Mucosa of stomach (tissue), 1 donor: Measurements from ENCODE around the gene ADORA2B.

ENCODE experiments used
- H3K27me3 ChIP-seq: one replicate; pipeline ENCODE4 v1.7.0; 2013; ENCODE audit warnings: mild to moderate bottlenecking, low read length; ENCODE audit not compliant: control insufficient read depth, insufficient read depth
- H3K36me3 ChIP-seq: one replicate; pipeline ENCODE4 v1.7.0; 2013; ENCODE audit warnings: low read length; ENCODE audit not compliant: control insufficient read depth, insufficient read depth
- H3K4me1 ChIP-seq: one replicate; pipeline ENCODE4 v1.7.0; 2013; ENCODE audit warnings: mild to moderate bottlenecking, low read length; ENCODE audit not compliant: control insufficient read depth, insufficient read depth
- H3K4me3 ChIP-seq: one replicate; pipeline ENCODE4 v1.7.0; 2013; ENCODE audit warnings: low read length
- H3K9ac ChIP-seq: one replicate; pipeline ENCODE4 v1.7.0; 2013; ENCODE audit warnings: mild to moderate bottlenecking, low read length, moderate library complexity
- H3K9me3 ChIP-seq: one replicate; pipeline ENCODE4 v1.7.0; 2013; ENCODE audit warnings: mild to moderate bottlenecking, low read length, moderate library complexity; ENCODE audit not compliant: control insufficient read depth
- donor health status: Pancreatic carcinoma.

Gene ADORA2B

GRCh38 chr17:15913826-15914225 is 31.1 kb upstream of the ADORA2B start:
- Histone ChIP-seq H3K9ac (no peak overlapping the region), H3K9me3 (no peaks in the 10 kb centered on the region), H3K4me1 (peaks cover 12% of the 10 kb centered on the region), H3K27me3 (peaks cover 15% of the 10 kb centered on the region), H3K36me3 (no peaks in the 10 kb centered on the region), H3K4me3 (no peak overlapping the region)

DNA sequence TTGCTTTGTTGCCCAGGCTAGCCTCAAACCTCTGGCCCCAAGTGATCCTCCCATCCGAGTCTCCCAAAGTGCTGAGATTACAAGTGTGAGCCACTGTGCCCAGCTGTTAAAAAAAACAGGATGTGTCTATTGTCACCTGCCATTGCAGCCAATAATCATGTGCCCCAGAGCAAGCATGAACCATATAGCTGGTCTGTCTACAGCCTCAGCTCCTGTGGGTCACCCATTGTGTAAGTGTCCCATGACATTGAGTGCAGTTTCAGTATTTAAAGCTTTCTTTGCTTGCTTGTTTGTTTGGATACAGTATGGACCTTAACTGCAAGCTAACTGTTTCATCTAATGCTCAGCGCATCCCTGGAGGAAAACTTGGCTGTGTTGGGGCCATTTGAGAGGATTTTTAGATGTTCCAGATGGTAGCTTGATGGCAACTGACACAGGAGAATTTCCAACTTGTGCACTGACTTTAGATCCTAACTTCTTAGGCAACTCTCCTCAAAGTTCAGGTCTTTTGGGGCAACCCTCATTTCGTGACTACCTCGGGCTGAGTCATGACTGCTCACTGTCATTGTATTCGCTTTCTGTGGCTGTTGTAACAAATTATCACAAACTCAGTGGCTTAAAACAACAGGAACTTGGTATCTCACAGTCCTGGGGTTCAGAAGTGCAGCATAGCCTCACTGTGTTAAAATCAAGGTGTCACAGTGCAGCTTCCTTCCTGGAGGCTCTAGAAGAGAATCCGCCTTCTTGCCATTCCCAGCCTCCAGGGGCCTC is 30.3 kb upstream of the ADORA2B start:
- peaks cover 17% of the 10 kb centered on the region for H3K4me1 ChIP-seq
- no peaks in the 10 kb centered on the region for H3K9me3 ChIP-seq
- no peak overlapping the region for H3K4me3 ChIP-seq
- H3K27me3 ChIP-seq, result peaks cover 15% of the 10 kb centered on the region
- no peaks in the 10 kb centered on the region for H3K36me3 ChIP-seq
- H3K9ac ChIP-seq, result no peak overlapping the region

GRCh38 chr17:15915961-15916360 is 29.0 kb upstream of the ADORA2B start:
- H3K9me3 ChIP-seq, result no peaks in the 10 kb centered on the region
- H3K36me3 ChIP-seq, result no peaks in the 10 kb centered on the region
- no peak overlapping the region for H3K4me3 ChIP-seq
- peaks cover 17% of the 10 kb centered on the region for H3K4me1 ChIP-seq
- no peak overlapping the region for H3K9ac ChIP-seq
- H3K27me3 ChIP-seq, result peaks cover 15% of the 10 kb centered on the region

DNA sequence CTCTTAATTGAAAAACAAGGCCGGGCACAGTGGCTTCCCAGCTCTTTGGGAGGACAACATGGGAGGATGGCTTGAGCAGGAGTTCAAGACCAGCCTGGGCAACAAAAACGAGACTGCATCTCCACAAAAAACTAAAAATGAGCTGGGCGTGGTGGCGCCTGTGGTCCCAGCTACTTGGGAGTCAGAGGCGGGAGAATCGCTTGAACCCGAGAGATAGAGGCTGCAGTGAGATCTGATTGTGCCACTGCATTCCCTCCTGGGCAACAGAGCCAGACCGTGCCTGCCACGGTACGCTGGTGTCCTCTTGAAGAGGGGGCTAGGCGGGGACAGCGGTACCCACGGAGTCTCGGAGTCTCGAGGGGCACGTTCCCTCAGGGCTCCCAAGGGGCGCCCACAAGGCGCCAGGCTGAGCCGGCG is 27.9 kb upstream of the ADORA2B start:
- peaks cover 17% of the 10 kb centered on the region for H3K4me1 ChIP-seq
- H3K27me3 ChIP-seq, result peaks cover 15% of the 10 kb centered on the region
- H3K9me3 ChIP-seq, result no peaks in the 10 kb centered on the region
- H3K9ac ChIP-seq, result no peak overlapping the region
- no peaks in the 10 kb centered on the region for H3K36me3 ChIP-seq
- no peak overlapping the region for H3K4me3 ChIP-seq

- peaks cover 15% of the 10 kb centered on the region for H3K27me3 ChIP-seq
- no peaks in the 10 kb centered on the region for H3K9me3 ChIP-seq
- no peak overlapping the region for H3K4me3 ChIP-seq
- no peaks in the 10 kb centered on the region for H3K36me3 ChIP-seq
- no peak overlapping the region for H3K9ac ChIP-seq
- H3K4me1 ChIP-seq, result peaks cover 17% of the 10 kb centered on the region
Observed at GRCh38 chr17:15917438-15918027, 27.4 kb upstream of the ADORA2B start.

- Histone ChIP-seq H3K4me1 (peaks cover 17% of the 10 kb centered on the region), H3K27me3 (peaks cover 15% of the 10 kb centered on the region), H3K36me3 (no peaks in the 10 kb centered on the region), H3K9me3 (no peaks in the 10 kb centered on the region), H3K4me3 (no peak overlapping the region), H3K9ac (no peak overlapping the region)
Observed at GRCh38 chr17:15918261-15918660, 26.7 kb upstream of the ADORA2B start.

DNA sequence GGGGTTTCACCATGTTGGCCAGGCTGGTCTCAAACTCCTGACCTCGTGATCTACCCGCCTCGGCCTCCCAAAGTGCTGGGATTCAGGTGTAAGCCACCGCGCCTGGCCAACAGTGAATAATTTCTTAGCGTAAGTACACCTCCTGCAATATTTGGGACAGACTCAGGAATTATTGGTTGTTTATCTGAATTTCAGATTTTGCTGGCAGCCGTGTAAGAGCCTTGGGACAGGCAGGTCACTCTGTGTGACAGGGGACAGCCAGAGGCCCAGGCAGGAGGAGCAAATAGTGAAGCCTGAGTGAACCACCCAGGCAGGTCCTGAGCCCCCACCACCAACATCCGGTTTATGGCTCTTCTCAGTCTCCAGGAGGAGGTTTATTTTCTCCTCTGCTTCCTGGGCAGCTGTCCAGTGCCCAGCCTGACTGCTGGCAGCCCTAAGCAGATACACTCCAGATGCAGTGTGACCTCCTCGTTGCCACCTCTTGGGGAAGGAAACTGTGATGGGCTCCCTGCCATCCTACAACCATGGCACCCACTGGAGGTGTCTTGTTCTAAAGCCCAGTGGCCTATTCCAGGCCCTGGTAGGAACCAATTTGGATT is 26.2 kb upstream of the ADORA2B start:
- no peak overlapping the region for H3K4me3 ChIP-seq
- H3K27me3 ChIP-seq, result peaks cover 15% of the 10 kb centered on the region
- H3K4me1 ChIP-seq, result peaks cover 17% of the 10 kb centered on the region
- no peak overlapping the region for H3K9ac ChIP-seq
- no peaks in the 10 kb centered on the region for H3K9me3 ChIP-seq
- no peaks in the 10 kb centered on the region for H3K36me3 ChIP-seq

- Histone ChIP-seq H3K36me3 (no peaks in the 10 kb centered on the region), H3K9ac (no peak overlapping the region), H3K4me3 (no peak overlapping the region), H3K9me3 (no peaks in the 10 kb centered on the region), H3K27me3 (peaks cover 15% of the 10 kb centered on the region), H3K4me1 (peaks cover 17% of the 10 kb centered on the region)
Observed at GRCh38 chr17:15919466-15919865, 25.5 kb upstream of the ADORA2B start.

DNA sequence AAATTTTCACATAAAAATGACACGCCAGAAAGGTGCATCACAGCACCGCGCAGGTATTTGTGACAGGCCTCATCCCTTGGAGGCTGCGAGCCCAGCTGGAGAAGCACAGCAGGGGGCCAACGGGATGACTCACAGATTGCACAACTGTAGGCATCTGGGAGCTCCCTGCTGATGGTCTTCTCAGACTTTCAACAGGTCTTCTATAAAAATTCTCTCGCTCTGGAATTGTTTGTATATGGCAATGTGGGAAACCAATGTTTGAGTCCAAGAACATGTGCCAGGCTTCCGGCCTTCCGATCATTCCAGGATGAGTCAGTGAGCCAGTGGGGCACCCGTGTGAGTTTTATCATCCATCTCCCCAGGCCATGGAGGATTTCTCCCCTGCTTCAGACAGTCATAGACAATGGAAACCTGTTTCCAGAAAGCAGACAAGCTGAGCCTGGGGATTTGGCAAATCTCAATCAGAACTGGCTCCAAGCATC is 24.1 kb upstream of the ADORA2B start:
- Histone ChIP-seq H3K4me3 (no peak overlapping the region), H3K36me3 (no peaks in the 10 kb centered on the region), H3K9ac (no peak overlapping the region), H3K4me1 (peaks cover 17% of the 10 kb centered on the region), H3K27me3 (peaks cover 15% of the 10 kb centered on the region), H3K9me3 (no peaks in the 10 kb centered on the region)

- Histone ChIP-seq H3K9ac (no peak overlapping the region), H3K9me3 (no peaks in the 10 kb centered on the region), H3K4me3 (no peak overlapping the region), H3K27me3 (peaks cover 14% of the 10 kb centered on the region), H3K36me3 (no peaks in the 10 kb centered on the region), H3K4me1 (peaks cover 17% of the 10 kb centered on the region)
Observed at GRCh38 chr17:15921640-15922039, 23.3 kb upstream of the ADORA2B start.

DNA sequence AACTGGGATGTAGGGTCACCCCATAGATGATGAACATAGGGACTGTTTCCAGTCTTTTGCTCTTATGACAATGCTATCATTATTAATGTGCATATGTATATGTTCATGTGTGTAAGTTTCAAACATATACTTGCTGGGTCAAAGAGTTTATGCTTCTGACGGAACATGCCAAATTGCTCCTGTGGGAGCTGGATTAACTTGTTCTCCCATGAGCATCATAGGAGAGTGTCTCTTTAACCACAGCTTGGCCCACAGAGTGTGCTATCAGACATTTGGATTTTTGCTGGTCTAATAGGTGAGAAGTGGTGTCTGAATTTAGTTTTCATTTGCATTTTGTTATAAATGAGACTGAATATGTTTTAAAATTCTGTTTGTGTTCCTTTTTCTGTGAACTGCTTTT is 22.3 kb upstream of the ADORA2B start:
- peaks cover 5% of the 10 kb centered on the region for H3K27me3 ChIP-seq
- H3K4me1 ChIP-seq, result peaks cover 14% of the 10 kb centered on the region
- no peaks in the 10 kb centered on the region for H3K36me3 ChIP-seq
- H3K9me3 ChIP-seq, result no peaks in the 10 kb centered on the region
- no peak overlapping the region for H3K9ac ChIP-seq
- H3K4me3 ChIP-seq, result no peak overlapping the region

DNA sequence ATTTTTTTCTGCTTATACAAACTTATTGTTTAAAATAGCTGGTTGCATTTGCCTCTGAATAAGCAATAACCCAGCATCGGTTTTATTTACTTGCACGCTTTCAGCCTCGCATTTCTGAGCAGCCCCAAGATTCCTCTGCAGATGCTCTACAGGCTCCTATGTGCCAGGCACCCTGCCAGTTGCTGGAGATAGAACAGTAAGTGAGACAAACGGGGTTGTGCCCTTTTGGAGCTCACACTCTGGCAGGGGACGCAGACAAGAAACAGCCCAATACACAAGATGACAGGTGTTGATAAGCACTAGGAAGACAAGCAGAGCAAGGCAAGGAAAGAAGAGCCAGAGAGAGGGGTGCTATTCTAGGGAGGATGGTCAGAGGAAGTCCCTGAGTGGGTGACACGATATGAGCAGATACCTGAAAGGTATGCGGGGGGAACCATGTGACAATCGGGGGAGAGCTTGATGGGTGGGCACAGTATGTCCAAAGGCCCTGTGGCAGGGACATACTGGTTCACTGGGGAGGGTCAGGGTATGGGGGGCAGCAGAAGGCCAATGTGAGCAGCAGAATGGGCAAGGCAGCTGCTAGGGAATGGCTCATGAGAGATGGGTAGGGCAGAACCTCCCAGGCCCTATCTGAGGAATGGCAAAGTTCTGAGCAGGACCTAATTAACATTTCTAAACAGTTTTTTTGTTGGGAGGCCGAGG is 18.7 kb upstream of the ADORA2B start:
- no peaks in the 10 kb centered on the region for H3K9me3 ChIP-seq
- no peaks in the 10 kb centered on the region for H3K36me3 ChIP-seq
- no peak overlapping the region for H3K4me3 ChIP-seq
- no peaks in the 10 kb centered on the region for H3K4me1 ChIP-seq
- H3K27me3 ChIP-seq, result peaks cover 3% of the 10 kb centered on the region
- no peak overlapping the region for H3K9ac ChIP-seq
